Measurements from ENCODE around the gene NLRP14. TPM values are rescaled to one million over a fixed set of nuclear protein-coding genes. Genes with fewer than 3 reads are reported as not detected.
A peak's percentile ranks its signal among the peaks of the same experiment; 100 is the strongest.

Gene NLRP14
- 0.25 and 0.27 TPM in 2 replicates for total RNA-seq (2014; rRNA removed; shearing (Covaris generic))

GRCh38 chr11:7020183-7020917 lies at the start of gene NLRP14, which contains the start of gene ZNF214:
NLRP14 (plus strand) TSS chr11:7020479; CDS start chr11:7038587, 18,108 bp downstream.
ZNF214 (minus strand) TSS chr11:7020346; CDS start chr11:7002835, 17,511 bp downstream.
- peak; percentile 96 for DNase-seq (ENCODE audit: low spot score)
- in situ Hi-C loops (cut with HindIII; ENCODE audit: low sequenced_read_pairs), result no loop called here

DNA sequence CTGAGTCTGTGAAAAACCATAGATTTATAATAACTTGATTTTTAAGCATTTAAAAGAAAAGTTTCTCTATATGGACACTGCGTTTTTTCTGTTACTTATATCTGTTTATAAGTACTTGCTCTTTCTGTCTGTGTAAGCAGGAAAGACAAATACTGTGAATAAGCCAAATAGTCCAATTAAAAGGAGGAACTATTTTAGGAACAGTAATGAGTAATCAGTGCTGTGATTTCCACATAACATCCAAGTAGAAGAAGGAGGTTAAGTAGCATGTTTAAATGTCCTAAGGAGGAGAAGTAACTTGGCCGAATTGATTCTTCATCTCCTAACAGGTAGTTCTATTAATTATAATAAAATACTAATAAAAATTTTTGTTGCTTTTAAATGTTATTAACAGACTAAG lies 40.9 kb upstream of the NLRP14 start:
- in situ Hi-C loops (cut with HindIII; ENCODE audit: low sequenced_read_pairs), result no loop called here
- no peak for DNase-seq (ENCODE audit: low spot score)

DNA sequence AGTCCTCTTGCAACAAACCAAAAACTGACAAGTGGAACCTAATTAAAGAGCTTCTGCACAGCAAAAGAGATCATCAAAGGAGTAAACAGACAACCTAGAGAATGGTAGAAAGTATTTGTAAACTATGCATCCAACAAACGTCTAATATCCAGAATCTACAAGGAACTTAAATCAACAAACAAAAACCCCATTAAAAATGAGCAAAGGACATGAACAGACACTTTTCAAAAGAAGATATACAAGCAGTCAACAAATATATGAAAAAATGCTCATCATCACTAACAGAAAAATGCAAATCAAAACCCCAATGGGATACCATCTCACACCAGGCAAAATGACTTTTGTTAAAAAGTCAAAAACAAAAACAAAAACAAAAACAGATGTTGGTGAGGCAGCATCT lies 33.8 kb upstream of the NLRP14 start:
- in situ Hi-C loops (cut with HindIII; ENCODE audit: low sequenced_read_pairs), result no loop called here

GRCh38 chr11:6988506-6988905 lies 31.8 kb upstream of the NLRP14 start:
- no peak for DNase-seq (ENCODE audit: low spot score)
- in situ Hi-C loops (cut with HindIII; ENCODE audit: low sequenced_read_pairs), result no loop called here

More for the DNA sequence above, 33.8 kb upstream of the NLRP14 start:
- DNase-seq (ENCODE audit: low spot score), result no peak

- no peak for DNase-seq (ENCODE audit: low spot score)
These were observed 29.1 kb upstream of the NLRP14 start for GRCh38 chr11:6991227-6991626.

GRCh38 chr11:6992026-6992425 lies 28.3 kb upstream of the NLRP14 start:
- in situ Hi-C loops (cut with HindIII; ENCODE audit: low sequenced_read_pairs), result no loop called here
- no peak for DNase-seq (ENCODE audit: low spot score)

More at GRCh38 chr11:6991227-6991626, 29.1 kb upstream of the NLRP14 start:
- in situ Hi-C loops (cut with HindIII; ENCODE audit: low sequenced_read_pairs), result no loop called here

DNA sequence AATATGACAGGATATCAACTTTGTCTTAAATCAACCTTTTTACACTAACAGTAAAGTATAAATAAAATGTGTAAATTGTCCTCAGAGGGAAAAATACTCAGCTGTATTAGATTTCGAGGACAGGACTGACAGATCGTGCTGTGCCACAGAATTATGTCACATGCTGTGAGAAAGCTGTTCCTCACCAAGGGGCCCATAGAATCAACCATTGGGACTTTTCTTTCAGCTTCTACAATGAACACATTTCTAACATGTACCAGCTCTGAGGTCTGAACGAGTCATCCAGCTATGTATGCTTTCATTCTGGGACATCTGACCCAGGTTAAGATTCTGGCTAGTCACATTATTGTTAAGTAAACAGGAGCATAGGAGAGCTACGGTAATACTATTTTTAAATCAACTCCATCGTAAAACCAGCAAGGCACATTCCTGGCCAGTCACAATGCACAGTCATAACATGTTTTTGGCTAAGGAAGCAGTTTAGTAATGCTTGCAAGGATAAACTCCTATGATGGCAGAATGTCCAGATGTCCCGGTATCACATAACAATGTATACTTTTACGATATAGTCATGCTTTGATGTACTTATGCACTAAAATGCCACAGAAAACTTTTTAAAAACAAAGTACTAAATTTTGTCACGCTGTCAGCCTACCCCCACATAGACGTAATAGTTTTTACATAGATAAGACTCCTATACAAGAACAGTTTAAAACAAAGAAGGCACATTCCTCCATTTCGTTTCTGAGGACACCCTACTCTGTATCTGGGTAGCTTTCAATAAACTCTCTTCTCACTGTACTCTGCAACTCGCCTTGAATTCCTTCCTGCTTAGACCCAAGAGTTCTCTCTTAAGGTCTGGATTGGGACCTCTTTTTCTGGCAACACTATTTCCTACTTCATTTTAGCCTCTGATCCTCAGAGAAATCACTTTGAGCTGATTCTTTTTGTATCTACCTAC lies 27.5 kb upstream of the NLRP14 start:
- in situ Hi-C loops (cut with HindIII; ENCODE audit: low sequenced_read_pairs), result no loop called here
- no peak for DNase-seq (ENCODE audit: low spot score)

DNA sequence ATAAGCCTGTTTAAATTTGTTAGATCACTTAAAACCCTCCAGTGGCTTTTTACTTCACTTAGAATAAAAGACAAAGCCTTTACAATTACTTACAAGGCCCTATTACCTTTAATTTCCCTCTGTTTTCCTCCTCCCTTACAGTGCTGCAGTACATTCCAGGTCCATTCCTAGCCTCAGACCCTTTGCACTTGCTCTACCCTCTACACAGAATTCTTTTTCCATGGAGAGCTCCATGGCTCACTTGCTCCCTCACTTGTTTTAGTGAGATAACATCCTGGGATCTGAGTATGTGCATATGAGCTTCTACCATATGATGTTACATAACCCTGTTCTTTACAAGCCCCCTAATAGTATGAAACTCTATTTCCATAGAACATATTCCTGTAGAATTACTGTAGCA lies 24.6 kb upstream of the NLRP14 start:
- in situ Hi-C loops (cut with HindIII; ENCODE audit: low sequenced_read_pairs), result no loop called here

GRCh38 chr11:7004482-7004881 lies 15.8 kb upstream of the NLRP14 start:
- DNase-seq (ENCODE audit: low spot score), result no peak
- in situ Hi-C loops (cut with HindIII; ENCODE audit: low sequenced_read_pairs), result no loop called here

More for the DNA sequence above, 24.6 kb upstream of the NLRP14 start:
- no peak for DNase-seq (ENCODE audit: low spot score)

DNA sequence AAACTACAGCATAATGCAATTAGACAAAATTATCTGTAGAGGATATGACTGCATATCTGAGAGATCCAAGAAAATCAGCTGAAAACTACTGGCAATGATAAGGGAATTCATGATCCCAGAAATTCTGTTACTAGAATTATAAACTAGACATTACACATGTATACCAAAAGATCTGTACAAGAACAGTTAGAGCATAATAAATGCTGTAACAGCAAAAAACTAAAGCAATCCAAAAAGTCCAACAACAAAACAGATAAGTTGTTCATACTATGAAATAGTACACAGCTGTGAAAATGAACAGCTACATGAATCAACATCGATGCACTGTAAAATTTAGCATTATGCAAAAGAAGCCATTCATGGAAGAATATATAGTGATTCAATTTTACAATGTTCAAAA lies 6.2 kb upstream of the NLRP14 start:
- no peak for DNase-seq (ENCODE audit: low spot score)
- in situ Hi-C loops (cut with HindIII; ENCODE audit: low sequenced_read_pairs), result no loop called here

- in situ Hi-C loops (cut with HindIII; ENCODE audit: low sequenced_read_pairs), result no loop called here
- no peak for DNase-seq (ENCODE audit: low spot score)
These were observed 4.3 kb upstream of the NLRP14 start for GRCh38 chr11:7016011-7016410.

- no peak for DNase-seq (ENCODE audit: low spot score)
These were observed 638 bp upstream of the NLRP14 start for GRCh38 chr11:7019500-7020182.

GRCh38 chr11:7021318-7021717 lies 1.0 kb downstream of the NLRP14 start:
- no peak for DNase-seq (ENCODE audit: low spot score)
- in situ Hi-C loops (cut with HindIII; ENCODE audit: low sequenced_read_pairs), result no loop called here

More at GRCh38 chr11:7019500-7020182, 638 bp upstream of the NLRP14 start:
- in situ Hi-C loops (cut with HindIII; ENCODE audit: low sequenced_read_pairs), result no loop called here

- in situ Hi-C loops (cut with HindIII; ENCODE audit: low sequenced_read_pairs), result no loop called here
- no peak for DNase-seq (ENCODE audit: low spot score)
These were observed 7.9 kb downstream of the NLRP14 start for GRCh38 chr11:7028141-7028540.

- in situ Hi-C loops (cut with HindIII; ENCODE audit: low sequenced_read_pairs), result no loop called here
- DNase-seq (ENCODE audit: low spot score), result no peak
These were observed 10.6 kb downstream of the NLRP14 start for GRCh38 chr11:7030836-7031235.

- in situ Hi-C loops (cut with HindIII; ENCODE audit: low sequenced_read_pairs), result no loop called here
- no peak for DNase-seq (ENCODE audit: low spot score)
These were observed 11.2 kb downstream of the NLRP14 start for GRCh38 chr11:7031471-7031871.

DNA sequence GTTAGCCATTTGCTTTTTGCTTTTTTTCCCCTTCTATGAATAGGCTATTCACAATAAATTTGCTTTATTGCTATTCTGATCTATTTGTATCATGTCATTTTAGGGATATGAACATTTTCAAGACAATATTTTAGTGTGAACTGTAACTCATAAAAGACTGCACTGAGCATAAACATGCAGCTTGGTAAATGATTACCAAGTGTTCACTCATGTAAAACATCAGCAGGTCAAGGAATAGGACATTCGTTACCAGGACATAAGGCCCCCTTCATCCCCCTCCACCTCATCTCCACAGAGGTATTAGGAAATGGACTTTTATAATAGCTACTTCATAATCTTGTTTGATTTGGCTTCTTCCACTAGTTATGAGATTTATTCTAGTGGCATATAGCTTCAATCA lies 12.4 kb downstream of the NLRP14 start:
- in situ Hi-C loops (cut with HindIII; ENCODE audit: low sequenced_read_pairs), result no loop called here
- no peak for DNase-seq (ENCODE audit: low spot score)

- in situ Hi-C loops (cut with HindIII; ENCODE audit: low sequenced_read_pairs), result no loop called here
- no peak for DNase-seq (ENCODE audit: low spot score)
These were observed 13.7 kb downstream of the NLRP14 start for GRCh38 chr11:7034019-7034418.

DNA sequence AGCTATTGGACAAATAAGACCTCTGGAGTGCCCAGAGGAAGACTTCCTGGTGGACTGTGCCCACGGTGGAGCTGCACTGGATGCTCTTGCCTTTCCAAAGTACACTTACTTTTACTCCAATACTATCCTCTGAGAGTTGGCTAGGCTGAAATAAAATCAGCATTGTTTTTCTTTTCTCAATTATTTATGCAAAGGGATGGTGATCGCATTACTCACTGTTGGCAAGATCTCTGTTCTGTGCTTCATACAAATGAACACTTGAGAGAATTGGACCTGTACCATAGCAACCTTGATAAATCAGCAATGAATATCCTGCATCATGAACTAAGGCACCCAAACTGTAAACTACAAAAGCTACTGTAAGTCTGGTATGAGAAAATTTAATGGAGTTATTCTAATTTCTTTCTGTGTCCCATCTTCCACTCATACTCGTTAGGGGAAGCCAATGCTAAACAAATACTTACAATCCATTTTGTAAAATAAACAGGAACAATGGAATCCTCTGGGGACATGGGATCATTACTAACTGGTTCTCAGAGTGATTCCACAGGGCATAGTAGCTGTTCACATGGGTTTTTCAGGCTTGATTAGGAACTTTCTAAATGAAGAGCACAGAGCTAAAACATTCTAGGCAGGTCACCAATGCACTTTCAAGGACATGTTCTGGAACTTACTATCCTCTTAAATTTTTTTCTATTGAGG lies 26.3 kb downstream of the NLRP14 start:
- in situ Hi-C loops (cut with HindIII; ENCODE audit: low sequenced_read_pairs), result no loop called here
- DNase-seq (ENCODE audit: low spot score), result no peak

All from G401 (cell line).